Fibroblast of skin of left quadriceps (primary cell): ENCODE results near the gene GOLGA6L7.
"Not testable (repeated sequence)": the region's sequence is repeated elsewhere in the genome, so short reads cannot be mapped to it uniquely, and the experiment has no call there.

ENCODE experiments used
- DNase-seq, 2 experiments: peaks; one replicate each; pipeline ENCODE4 v3.0.0-alpha.2; 2013; ENCODE audit warnings: low read depth in 2 of 2

The GOLGA6L7 gene

GRCh38 chr15:28848521-28848920 lies at the start of gene GOLGA6L7:
Gene GOLGA6L7, minus strand, starts transcription at chr15:28848644. Its CDS starts 95 bp downstream, at chr15:28848549.
- DNase-seq, result not testable (repeated sequence)

- no peak for DNase-seq
These were observed 49.6 kb upstream of the GOLGA6L7 start for GRCh38 chr15:28897861-28898585.

- peak; percentile 73 to 78 for DNase-seq
These were observed 48.5 kb upstream of the GOLGA6L7 start for GRCh38 chr15:28896951-28897350.

- no peak for DNase-seq
These were observed 47.1 kb upstream of the GOLGA6L7 start for GRCh38 chr15:28895566-28895965.

GRCh38 chr15:28895146-28895545 lies 46.7 kb upstream of the GOLGA6L7 start:
- DNase-seq, result no peak

GRCh38 chr15:28894631-28895030 lies 46.2 kb upstream of the GOLGA6L7 start:
- DNase-seq, result no peak

GRCh38 chr15:28892789-28893610 lies 44.6 kb upstream of the GOLGA6L7 start:
- DNase-seq, result peak; percentile 78 to 80

- no peak for DNase-seq
These were observed 43.1 kb upstream of the GOLGA6L7 start for GRCh38 chr15:28891588-28891987.

GRCh38 chr15:28890711-28891495 lies 42.5 kb upstream of the GOLGA6L7 start:
- peak; percentile 47 to 59 for DNase-seq

- not testable (repeated sequence) for DNase-seq
These were observed 41.8 kb upstream of the GOLGA6L7 start for GRCh38 chr15:28890291-28890690.

GRCh38 chr15:28889871-28890270 lies 41.4 kb upstream of the GOLGA6L7 start:
- DNase-seq, result not testable (repeated sequence)

- no peak for DNase-seq
These were observed 40.9 kb upstream of the GOLGA6L7 start for GRCh38 chr15:28889346-28889745.

GRCh38 chr15:28888900-28889299 lies 40.5 kb upstream of the GOLGA6L7 start:
- DNase-seq, result no peak

- DNase-seq, result no peak
These were observed 40.0 kb upstream of the GOLGA6L7 start for GRCh38 chr15:28888302-28888894.

GRCh38 chr15:28887339-28888174 lies 39.1 kb upstream of the GOLGA6L7 start:
- DNase-seq, result no peak

- DNase-seq, result no peak
These were observed 38.2 kb upstream of the GOLGA6L7 start for GRCh38 chr15:28886431-28887338.

- peak in 1 of 2 experiments; percentile 16 for DNase-seq
These were observed 37.4 kb upstream of the GOLGA6L7 start, which contains the start of gene APBA2 for GRCh38 chr15:28885630-28886430. Gene APBA2, plus strand, starts transcription at chr15:28885974. Its CDS starts 167,911 bp downstream, at chr15:29053885.

GRCh38 chr15:28885128-28885629 lies 36.7 kb upstream of the GOLGA6L7 start:
- DNase-seq, result no peak
